NCI-H1436 (cell line): ENCODE results near the gene SUPT3H.

ENCODE experiments used
- DNase-seq: peaks from one replicate; lab custom pipeline; 2025; lab: John Stamatoyannopoulos, UW

The SUPT3H gene

DNA sequence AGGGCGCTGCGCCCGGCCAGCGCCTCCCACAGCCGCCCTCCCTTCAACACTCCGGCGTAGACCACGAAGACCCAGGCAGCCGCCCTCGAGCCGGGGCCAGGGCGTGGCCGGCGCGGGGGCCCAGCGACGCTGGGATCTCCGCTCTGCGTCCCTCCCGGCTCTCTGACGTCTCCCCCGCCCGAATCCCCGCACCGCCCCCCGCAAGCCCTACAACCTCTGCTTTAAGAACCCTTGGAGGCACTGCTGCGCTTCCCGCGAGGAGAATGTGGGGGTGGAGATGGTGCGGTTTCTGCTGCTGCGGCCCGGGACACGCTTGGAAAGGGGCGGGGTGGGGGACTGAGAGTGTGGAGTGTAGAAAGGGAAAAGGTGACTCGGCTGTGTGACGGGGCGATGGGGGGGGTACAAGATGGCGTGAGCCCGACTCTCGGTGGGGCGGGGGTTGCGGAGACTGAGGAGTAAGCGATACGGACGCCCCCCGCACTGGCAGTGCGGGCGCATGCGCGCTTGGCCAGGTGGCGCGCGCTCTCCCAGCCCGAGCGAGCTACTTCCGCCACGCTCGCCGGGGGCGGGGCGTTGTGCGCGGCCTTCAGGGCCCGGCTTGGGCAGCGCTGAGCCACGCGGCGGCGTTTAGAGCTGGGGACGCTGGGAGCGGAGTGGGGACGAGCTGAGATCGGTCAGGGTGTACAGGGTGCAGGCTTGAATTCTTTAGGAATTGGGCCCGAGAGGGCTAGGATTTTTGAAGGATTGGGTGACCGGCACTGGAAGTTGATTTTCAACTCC lies at the start of gene SUPT3H:
TSS of gene SUPT3H (minus strand) at position 381 of the 780 bp plus-strand sequence.
- DNase-seq = peak; percentile 89

DNA sequence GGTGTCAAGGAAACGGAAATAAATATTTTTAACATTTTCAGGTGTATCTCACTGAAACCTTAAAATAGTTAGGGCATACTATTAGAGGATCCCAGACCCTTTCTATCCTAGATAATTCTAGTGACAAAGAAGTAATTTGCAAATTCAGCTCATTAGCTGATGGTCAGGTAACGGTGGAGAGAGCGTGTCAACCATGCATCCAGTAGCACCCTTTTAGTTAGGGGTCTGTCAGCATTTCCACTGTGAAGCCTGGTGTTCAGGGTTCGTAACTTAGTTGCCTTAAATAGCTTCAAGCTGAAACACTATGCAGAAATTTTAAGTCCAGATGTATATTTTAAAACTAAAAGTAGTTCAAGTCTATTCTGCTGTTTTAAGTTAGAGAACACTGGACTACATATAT lies 48.5 kb upstream of the SUPT3H start:
- DNase-seq = no peak

DNA sequence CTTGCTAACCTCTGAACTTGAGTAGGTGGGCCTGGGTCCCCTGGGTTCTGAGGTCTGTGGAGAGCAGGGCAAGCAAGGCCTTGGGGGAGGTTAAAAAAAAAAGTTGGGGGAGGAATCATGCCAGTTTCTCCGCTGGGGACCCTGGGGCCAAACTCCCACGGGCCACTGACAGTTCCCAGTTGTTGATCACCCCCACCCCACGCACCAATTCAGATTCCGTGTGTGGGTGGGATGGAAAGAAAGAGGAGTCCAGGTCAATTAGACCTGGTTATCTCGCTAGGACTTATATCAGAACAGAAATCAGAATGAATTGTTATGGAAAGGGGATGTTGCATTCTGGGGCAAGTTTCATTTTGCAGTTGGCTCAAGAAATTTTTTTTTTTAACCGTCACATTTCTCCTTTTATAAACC lies 46.7 kb upstream of the SUPT3H start:
- DNase-seq = no peak

DNA sequence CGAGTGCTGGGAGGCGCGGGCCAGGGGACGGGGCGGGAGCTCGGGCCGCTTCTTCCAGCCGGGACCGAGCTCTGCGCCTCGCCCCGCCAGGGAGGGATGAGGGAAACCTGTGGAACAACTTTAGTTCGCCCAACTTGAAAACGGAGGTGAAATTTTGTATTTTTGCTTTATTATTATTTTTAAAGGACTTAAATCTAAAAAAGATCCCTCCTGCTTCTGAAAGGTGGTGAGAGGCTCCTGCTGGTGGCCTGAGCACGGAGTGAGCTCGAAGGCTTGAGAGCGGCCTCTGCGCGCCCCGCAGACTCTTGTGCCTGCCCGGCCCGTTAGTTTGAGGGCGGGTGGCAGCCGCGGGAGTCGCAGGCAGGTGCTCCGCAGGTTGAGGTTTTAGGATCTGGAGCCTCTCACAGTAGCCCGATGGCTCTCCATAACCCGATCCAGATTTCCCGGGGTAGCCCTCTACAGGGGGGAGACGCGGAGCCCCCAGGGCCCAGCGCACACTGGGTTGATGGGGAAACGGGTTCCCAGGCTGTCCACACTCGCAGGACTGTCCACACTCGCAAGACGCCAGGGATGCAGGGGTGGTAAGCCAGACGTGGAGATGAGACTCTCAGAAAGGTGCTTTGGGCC lies 46.2 kb upstream of the SUPT3H start:
- DNase-seq = no peak

DNA sequence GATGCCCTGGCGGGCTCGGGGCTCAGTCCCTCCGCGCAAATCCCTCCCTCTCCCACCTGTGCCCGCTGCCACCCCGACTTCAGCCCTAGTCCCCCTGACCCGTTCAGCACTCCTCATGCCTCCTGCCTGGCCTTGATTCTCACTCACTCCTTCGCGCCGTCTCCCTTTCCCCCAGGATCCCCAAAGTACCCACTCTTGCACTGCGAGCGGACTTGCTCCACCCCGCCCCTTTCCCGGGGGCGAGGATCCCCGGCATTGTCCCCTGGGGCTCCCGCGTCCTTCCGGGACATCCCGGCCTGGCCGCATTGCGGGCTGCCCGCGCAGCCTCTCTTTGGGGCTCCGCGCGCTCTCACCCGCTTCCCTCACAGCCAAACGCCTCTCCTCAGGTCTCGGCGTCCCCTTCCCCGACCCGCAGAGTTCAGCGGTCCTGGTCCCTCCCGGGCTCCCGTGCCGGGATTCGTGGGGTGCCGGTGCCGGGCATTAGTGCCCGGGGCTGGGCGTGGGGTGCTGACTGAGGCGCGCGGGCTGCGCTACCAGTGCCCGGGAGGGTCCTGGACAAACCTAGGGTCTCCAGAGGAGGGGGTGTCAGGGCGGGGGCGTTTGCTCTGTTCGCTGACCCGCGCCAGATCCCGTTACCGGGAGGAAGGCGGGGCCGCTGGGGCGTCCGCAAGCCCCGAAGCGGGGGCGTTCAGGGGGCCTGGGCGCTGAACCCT lies 45.5 kb upstream of the SUPT3H start:
- no peak for DNase-seq

DNA sequence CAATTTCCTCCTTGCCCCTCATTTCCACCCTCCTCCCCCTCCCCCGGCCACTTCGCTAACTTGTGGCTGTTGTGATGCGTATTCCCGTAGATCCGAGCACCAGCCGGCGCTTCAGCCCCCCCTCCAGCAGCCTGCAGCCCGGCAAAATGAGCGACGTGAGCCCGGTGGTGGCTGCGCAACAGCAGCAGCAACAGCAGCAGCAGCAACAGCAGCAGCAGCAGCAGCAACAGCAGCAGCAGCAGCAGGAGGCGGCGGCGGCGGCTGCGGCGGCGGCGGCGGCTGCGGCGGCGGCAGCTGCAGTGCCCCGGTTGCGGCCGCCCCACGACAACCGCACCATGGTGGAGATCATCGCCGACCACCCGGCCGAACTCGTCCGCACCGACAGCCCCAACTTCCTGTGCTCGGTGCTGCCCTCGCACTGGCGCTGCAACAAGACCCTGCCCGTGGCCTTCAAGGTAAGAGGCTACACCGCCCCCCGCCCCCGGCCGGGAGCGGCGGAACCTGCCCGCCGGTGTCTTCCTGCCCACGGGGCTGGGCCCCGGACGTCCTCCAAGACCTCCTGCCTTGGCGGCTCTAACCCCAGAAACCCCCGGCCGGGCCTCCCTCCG lies 44.9 kb upstream of the SUPT3H start:
- DNase-seq = peak; percentile 7

DNA sequence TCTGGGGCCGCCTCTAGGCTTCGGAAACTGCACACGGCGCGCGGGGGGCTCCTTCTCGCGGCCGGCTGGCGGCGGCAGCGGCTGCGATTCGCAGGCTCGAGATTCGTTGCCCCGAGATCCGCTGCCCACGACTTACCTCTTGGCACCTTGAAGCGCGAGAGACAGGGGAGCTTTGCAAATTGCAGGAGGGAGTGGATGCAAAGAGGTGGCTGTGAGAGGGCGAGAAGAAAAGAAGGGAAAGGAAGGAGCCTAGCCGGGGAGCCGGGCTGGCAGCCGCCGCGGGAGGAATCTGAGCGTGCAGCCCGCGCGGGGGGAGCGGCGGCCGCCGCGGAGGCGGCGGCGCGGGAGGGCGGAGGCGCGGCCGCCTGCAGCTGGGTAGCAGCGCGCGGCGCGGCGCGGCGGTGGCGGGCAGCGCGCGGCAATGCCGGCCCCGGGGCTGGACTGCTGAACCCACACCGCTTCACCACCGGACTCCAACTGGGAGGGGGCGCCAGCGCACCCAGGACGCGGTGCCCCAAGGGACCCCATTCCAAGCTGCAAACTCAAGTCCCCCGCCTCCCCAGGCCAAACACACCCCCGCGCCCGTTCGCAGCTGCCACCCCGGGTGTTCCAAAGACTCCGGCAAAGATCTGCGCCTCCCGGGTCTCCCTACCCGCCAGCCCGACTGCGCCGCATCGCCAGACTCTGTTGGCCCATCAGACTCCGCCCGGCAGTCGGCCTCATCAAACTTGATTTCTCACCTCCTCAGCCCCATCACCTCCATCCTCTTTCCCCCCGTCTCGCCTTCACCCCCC lies 44.2 kb upstream of the SUPT3H start:
- DNase-seq = peak; percentile 34

DNA sequence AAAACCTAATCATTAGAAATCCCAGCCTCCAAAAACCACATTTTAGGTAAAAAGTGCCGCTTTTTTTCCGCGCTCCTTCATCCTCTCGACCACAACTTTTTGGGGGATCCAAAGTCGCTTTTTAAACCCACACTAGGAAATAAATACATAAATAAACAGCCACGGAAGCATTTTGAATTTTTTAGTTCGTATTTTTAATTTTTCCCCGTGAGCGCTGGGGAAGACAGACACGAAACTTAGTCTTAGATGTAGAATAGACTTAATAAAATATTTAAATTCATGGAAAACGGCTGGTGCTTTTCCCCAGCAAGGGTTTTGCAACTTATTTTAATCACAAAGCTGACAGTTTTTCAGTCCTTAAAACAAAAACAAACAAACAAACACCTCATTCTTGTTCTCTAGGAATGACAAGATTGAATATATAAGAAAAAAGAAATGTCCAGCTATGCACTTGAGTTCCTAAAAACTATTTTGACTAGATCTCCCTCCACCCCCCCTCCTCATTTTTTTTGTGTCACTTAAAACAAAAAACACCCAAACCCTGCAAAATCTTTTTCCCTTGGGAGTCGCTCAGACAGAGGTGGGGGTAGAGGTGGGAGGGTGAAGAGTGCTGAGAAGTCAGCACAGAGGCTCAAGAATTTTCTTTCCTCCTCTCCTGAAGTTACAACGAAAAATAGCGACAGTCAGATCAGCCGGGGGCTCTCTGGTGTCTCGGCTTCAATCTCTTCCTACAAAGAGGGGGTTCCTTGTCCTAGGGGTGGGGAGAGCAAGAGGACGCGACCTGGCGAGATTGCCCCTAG lies 43.4 kb upstream of the SUPT3H start:
- DNase-seq = no peak

DNA sequence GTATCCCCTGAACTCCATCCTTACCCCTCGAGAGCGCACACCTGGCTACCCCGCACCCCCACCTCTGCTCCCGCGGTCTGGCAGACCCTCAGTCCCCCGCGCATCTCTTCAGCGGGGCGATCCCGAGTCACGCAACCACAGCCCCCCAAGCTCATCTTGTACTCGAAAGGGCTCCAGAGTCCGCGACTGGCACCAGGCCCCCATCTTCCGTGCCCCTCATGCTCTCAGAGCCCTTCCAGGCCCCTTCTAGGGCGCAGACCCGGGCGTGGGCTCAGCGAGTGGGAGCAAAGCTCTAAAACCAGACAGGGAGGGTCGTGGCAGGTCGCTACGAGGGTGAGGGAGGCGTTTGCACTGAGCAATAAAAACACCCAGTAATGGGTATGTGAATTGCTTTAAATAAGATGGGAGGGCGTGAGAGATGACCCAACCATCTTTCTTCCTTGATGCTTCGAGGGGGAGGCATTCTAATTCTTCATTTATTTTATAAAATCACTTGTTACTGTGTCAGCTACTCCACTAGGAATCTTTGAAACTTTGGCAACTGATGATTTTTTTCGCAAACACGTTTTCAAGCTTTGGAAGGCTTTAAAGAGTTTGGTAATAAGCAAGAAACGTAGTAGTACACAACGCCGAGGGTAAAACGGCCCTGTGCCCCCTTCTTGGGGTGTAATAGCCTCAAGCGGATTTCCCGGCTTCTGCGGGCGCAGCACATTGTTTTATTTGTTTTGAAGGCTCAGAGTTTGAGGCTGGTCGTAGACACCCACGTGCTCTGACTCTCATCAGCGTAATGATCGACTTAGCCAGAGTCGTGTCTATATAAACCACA lies 42.6 kb upstream of the SUPT3H start:
- no peak for DNase-seq

DNA sequence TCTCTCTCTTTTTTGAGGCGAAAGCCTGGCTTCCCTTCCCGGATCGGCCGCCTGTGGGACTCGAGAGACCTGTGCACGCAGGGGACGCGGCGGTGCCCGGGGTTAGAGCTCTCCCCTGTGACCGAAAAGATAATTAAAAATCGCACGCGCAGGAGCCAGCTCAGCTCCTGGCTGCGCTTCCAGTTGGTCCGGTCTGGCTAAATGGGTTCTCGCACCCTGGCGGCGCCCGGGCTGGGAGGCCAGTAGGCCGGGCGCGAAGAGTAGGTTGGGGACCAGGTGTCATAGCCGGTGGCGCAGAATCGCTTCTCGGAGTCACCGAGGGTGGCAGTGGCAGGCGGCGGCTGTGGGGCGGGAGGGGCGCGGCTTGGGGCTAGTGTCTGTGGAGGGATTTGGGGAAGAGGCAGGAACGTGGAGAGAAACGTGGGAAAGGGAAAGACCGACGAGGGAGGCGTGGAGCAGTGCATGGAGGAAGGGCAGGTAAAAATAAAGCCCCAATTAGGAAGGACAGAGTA lies 41.9 kb upstream of the SUPT3H start:
- DNase-seq = peak; percentile 15

DNA sequence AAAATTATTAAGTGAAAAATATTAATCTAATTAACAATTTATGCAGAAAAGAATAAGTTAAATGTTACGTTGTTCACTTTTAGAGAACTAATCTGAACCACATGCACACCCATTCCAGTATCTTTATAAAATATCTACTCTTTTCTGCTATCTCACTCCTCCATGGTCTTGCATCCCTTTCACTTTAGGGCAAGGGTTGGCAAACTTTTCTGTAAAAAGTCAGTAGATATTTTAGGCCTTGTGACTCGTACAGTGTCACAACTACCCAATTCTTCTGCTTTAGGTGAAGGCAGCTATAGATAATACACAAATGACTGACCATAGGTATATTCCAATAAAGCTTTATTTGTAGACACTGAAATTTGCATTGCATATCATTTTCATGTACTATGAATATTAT lies 39.7 kb upstream of the SUPT3H start:
- DNase-seq = no peak

DNA sequence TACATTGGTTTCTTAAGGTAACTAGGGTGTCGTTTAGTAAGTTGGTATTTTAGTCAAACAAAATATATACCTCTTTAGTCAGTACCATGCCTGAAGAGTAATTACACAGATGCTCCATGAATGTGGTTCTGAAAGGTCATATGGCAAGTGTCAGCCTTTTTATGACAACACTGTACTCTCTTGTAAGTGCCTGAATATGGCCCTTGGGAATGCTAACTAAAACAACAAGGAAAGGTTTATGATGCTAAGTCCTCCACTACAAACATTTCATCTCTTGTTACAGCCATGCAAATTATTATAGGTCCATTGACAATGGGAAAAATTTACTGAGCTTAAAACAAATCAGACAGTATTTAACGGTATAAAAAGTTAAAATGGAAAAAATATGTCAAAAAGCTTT lies 39.0 kb upstream of the SUPT3H start:
- DNase-seq = no peak

DNA sequence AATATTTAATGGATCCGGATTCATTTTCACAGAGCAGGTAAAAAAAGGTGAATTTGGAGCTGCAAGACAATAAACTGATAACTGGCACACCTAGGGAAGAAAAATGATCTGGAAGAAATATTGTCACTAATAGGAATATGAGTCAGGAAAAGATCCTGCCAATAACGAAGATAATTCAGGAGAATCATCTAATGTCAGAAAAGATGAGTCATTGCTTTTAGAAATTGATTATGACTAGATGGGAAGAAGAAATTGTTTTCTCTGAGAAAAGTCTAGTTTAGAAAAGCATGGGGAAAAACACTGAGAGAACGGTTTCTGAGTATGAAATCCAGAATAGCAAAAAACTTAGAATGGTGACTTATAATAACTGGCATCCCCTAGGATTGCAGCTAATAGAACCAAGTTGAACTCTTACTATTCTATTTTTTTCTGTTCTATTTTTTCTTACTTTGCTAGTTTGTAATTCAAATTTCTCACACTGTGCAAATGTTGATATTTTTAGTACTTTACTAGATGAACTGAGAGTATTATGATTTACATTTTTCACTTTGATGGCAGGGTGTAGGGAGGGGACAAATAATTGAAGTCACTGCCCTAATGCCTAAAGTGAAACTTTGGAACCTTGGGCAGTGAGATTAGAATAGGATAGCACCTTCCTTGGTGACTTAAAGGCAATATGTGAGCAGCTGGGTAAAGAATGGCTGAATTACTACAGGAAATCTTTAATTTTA lies 38.2 kb upstream of the SUPT3H start:
- DNase-seq = no peak

DNA sequence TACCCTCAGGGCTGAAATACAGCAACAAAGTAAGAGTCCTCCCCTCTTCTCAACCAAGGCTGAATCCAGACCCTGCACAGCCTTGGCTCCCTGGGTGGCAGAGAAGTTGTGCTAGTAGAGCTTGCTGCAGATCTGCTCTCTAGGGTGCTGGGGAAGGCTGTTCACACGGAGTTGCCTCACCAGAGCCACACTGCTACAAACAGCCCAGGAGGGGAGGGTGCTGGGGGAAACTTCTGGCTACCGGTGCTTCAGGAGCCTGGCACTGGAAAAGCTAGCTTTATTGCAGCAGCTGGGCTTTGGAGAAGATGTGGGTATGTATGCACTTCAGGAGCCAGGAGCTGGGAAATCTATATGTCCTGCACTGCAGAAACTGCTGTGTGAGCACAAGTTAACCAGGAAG lies 37.6 kb upstream of the SUPT3H start:
- no peak for DNase-seq

DNA sequence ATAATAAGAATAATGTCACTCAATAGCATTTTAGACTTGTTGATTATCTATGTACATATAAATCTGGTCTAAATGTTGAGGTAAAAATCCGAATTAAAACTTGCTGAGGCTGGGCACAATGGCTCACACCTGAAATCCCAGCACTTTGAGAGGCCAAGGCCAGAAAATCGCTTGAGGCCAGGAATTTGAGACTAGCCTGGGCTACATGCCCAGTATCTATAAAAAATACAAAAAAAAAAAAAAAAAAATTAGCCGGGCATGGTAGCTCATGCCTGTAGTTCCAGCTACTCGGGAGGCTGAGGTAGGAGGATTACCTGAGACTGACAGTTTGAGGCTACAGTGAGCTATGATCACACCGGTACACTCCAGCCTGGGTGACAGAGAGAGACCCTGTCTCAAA lies 34.2 kb upstream of the SUPT3H start:
- DNase-seq = no peak

DNA sequence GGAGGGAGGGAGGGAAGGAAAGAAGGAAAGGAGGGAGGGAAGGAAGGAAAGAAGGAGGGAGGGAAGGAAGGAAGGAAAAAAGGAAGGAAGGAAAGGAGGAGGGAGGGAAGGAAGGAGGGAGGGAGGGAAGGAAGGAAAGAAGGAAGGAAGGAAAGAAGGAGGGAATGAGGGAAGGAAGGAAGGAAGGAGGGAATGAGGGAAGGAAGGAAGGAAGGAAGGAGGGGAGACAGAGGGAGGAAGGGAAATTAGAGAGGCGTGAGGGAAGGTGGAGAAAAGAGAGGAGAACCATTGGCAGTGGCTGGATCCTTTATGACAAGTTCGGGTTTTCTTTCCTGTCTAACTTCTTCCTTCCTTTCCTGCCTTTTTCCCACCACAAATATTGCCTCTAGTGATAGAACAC lies 22.3 kb upstream of the SUPT3H start:
- no peak for DNase-seq

DNA sequence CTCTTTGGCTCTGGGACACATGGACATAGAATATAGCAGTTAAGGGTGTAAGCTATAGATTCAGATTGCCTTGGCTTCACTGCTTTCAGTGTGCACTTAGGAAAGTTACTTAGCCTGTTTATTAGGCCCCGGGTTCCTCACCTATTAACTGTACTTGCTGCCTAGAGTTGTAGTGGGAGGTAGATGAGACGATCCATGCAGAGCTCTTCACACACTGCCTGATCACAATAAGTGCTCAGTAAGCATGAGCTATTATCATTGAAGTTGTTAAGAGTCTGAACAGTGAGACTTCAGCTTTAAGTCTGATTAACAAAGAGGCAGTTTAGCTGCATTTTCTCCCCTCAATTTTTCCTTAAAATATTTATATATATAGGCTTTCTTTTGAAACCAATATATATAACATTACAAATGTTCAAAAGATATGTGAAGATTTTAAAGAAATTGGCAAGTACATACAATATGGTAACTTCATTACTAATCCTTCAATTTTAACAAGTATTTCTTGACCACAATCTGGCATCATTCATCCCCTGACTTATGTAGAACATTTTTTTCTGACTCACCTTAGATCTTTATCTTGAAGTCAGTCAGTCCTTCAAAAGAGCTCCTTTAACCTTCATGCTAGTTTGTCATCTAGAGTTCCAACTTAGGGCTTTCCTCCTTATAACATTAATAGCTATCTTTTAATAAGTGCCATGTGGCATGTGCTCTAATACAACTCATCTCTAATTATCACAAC lies 20.5 kb upstream of the SUPT3H start:
- no peak for DNase-seq

DNA sequence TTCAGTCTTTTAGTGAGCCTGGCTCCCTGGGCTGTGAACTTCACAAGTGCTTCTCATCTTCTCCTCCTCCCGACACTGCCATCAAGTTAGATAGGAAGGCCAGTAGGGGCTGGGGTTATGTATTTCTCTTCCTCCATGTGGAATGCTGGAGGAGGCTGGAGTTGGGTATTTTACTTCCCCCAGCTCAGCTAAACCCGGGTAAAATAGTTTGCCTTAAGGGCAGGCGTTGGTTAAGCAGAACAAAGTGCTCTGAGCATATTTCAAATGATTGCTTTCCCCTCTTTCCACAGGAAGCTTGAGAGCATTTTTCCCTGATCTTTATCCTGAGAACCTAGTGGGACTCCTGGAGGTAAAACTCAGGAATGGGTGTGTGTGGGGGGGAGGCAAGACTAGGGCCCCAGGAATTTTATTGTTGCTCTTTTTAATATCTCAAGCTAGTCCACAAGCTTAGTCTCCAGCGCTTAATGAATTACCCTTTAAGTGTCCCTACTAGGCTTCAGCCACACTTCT lies 16.9 kb upstream of the SUPT3H start:
- DNase-seq = no peak
